Trophoblast cell (in vitro differentiated cells and primary cell): ENCODE results near the gene RABL6.
A peak's percentile ranks its signal among the peaks of the same experiment; 100 is the strongest.

Source experiments
- DNase-seq, 2 donors: peaks; one replicate each; pipeline ENCODE4 v3.0.0-alpha.2; 2016
- H2AFZ ChIP-seq: 2 replicates; pipeline ENCODE4 v1.6.1; 2013; ENCODE audit warnings: low read length, moderate library complexity, mild to moderate bottlenecking; ENCODE audit not compliant: insufficient read depth, poor library complexity
- H2AK5ac ChIP-seq: 2 replicates; pipeline ENCODE4 v1.6.1; 2013; ENCODE audit warnings: mild to moderate bottlenecking, low read length
- H2BK120ac ChIP-seq: 2 replicates; pipeline ENCODE4 v1.6.1; 2013; ENCODE audit warnings: low read length, mild to moderate bottlenecking, moderate library complexity; ENCODE audit not compliant: insufficient read depth, poor library complexity
- H2BK12ac ChIP-seq: 2 replicates; pipeline ENCODE4 v1.6.1; 2013; ENCODE audit warnings: mild to moderate bottlenecking, low read length, moderate library complexity
- H2BK5ac ChIP-seq: 2 replicates; pipeline ENCODE4 v1.6.1; 2013; ENCODE audit warnings: low read length, low read depth, moderate library complexity, mild to moderate bottlenecking; ENCODE audit not compliant: poor library complexity
- H3K14ac ChIP-seq: 2 replicates; pipeline ENCODE4 v1.6.1; 2013; ENCODE audit warnings: mild to moderate bottlenecking, low read length
- H3K18ac ChIP-seq: 2 replicates; pipeline ENCODE4 v1.6.1; 2013; ENCODE audit warnings: mild to moderate bottlenecking, low read length
- H3K23ac ChIP-seq: 2 replicates; pipeline ENCODE4 v1.6.1; 2013; ENCODE audit warnings: low read length
- H3K27ac ChIP-seq: 2 replicates; pipeline ENCODE4 v1.5.1; 2013; ENCODE audit warnings: low read depth, mild to moderate bottlenecking, inconsistent platforms, low read length, moderate library complexity
- H3K27me3 ChIP-seq: 2 replicates; pipeline ENCODE4 v1.6.1; 2013; ENCODE audit warnings: inconsistent platforms, mild to moderate bottlenecking, low read length, moderate library complexity; ENCODE audit not compliant: insufficient read depth
- H3K36me3 ChIP-seq, 2 experiments: 1 replicate in 1 of 2; 2 replicates in 1 of 2; pipeline ENCODE4 v1.6.1; 2013; ENCODE audit warnings: low read length in 2 of 2, mild to moderate bottlenecking in 2 of 2, moderate library complexity in 1 of 2; ENCODE audit not compliant: insufficient read depth in 2 of 2, control insufficient read depth in 1 of 2
- H3K4ac ChIP-seq: 2 replicates; pipeline ENCODE4 v1.6.1; 2013; ENCODE audit warnings: low read depth, mild to moderate bottlenecking, low read length, moderate library complexity
- H3K4me1 ChIP-seq, 2 experiments: 1 replicate in 1 of 2; 2 replicates in 1 of 2; pipeline ENCODE4 v1.6.1; 2013; ENCODE audit warnings: low read length in 2 of 2, mild to moderate bottlenecking in 2 of 2, moderate library complexity in 1 of 2; ENCODE audit not compliant: insufficient read depth in 2 of 2, control insufficient read depth in 1 of 2
- H3K4me2 ChIP-seq: 2 replicates; pipeline ENCODE4 v1.6.1; 2013; ENCODE audit warnings: inconsistent platforms, mild to moderate bottlenecking, low read length, moderate library complexity
- H3K4me3 ChIP-seq: 2 replicates; pipeline ENCODE4 v1.5.1; 2013; ENCODE audit warnings: mild to moderate bottlenecking, low read depth, low read length, inconsistent platforms
- H3K79me1 ChIP-seq: one replicate; pipeline ENCODE4 v1.6.1; 2013; ENCODE audit warnings: low read length
- H3K79me2 ChIP-seq: 2 replicates; pipeline ENCODE4 v1.6.1; 2013; ENCODE audit warnings: low read length, mild to moderate bottlenecking; ENCODE audit not compliant: control insufficient read depth, insufficient read depth, poor library complexity
- H3K9ac ChIP-seq: 2 replicates; pipeline ENCODE4 v1.6.1; 2013; ENCODE audit warnings: mild to moderate bottlenecking, low read length
- H3K9me3 ChIP-seq: 2 replicates; pipeline ENCODE4 v1.6.1; 2013; ENCODE audit warnings: low read depth, mild to moderate bottlenecking, control low read depth, inconsistent platforms, low read length; ENCODE audit not compliant: insufficient read depth
- H4K12ac ChIP-seq: 2 replicates; pipeline ENCODE4 v1.6.1; 2013; ENCODE audit warnings: low read depth, mild to moderate bottlenecking, low read length, moderate library complexity
- H4K8ac ChIP-seq: 2 replicates; pipeline ENCODE4 v1.6.1; 2013; ENCODE audit warnings: low read depth, mild to moderate bottlenecking, low read length, moderate library complexity
- H4K91ac ChIP-seq: one replicate; pipeline ENCODE4 v1.6.1; 2013; ENCODE audit warnings: low read depth, mild to moderate bottlenecking, low read length, moderate library complexity
- WGBS: extraction: QIAGEN DNeasy Blood & Tissue Kit; methylation state at CpG from one replicate; pipeline ENCODE4 v1.1.7; 2013; ENCODE audit warnings: missing lambda C conversion rate; ENCODE audit not compliant: insufficient read length, insufficient coverage; ENCODE audit errors: extremely low coverage; 5-methylcytosine and 5-hydroxymethylcytosine counted together

Gene RABL6

DNA sequence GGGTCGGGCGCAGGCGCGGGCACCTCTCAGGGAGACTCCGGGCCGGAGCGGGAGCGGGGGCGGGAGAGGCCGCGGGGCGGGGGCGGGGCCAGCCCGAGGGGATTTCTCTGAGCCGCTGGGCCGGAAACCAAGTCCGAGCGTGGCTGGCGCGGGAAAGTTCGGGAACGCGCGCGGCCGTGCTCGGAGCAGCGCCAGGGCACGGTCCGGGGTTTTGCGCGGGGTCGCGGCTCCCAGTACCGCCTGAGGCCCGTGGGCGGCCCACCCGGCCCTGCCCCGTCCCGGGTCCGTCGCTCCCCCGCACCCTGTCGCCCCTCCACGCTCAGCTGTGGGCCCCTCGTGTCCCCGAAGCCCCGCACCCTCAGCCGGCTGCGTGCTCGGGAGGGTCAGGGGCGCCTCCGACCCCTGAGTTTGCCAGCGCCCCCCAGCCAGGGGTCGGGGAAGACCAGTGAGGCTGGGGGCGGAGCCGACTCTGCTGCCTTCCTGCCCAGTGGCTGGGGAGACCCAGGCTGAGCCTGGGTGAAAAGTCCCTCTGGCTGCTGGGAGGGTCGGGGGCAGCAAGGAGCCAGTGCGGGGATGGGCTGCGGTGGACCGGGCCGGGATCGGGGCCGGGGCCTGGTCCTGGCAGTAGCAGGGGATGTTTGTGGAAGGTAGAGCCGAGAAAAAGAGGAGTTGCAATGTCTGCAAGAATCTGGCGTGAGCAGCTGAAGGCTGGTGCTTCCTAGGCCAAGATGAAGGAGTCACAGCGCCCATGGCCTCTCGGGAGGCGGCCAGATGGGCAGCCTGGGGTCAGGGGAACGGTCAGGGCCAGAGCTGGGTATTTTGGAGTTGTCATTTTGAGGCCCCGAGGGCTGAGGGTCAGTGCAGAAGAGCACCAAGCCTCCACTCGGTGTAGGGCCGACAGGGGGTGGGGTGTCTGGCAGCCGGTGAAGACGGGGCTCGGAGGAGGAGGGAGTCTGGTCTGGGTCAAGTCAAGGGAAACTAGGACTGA lies 79.2 kb downstream of the RABL6 start:
- Histone ChIP-seq H4K91ac (peak overlapping the region; percentile 68), H3K18ac (peak overlapping the region; percentile 76), H3K9ac (peak overlapping the region; percentile 88), H4K12ac (peak overlapping the region; percentile 82), H3K4me3 (peak overlapping the region; percentile 95), H3K36me3 (peaks cover 13 to 18% of the 10 kb centered on the region in 2 experiments), H3K4me2 (peak overlapping the region; percentile 82), H4K8ac (peak overlapping the region; percentile 80), H2AFZ (peak overlapping the region; percentile 61), H3K27me3 (no peaks in the 10 kb centered on the region), H3K9me3 (peaks cover 5% of the 10 kb centered on the region), H2BK120ac (peak overlapping the region; percentile 60), H3K14ac (peak overlapping the region; percentile 54), H3K79me1 (peaks cover 10% of the 10 kb centered on the region), H3K79me2 (peaks cover 9% of the 10 kb centered on the region), H2AK5ac (peak overlapping the region; percentile 59), H3K23ac (no peak overlapping the region), H3K27ac (peak overlapping the region; percentile 60), H2BK5ac (peak overlapping the region; percentile 51), H3K4me1 (peaks cover 13 to 15% of the 10 kb centered on the region in 2 experiments), H3K4ac (peak overlapping the region; percentile 95), H2BK12ac (no peak overlapping the region)
- WGBS = no CpG with 5 or more reads among the region's 76 CpGs
- DNase-seq = peak in 1 of 2 donors; percentile 22

- DNase-seq = no peak
- Histone ChIP-seq H3K36me3 (peaks cover 13 to 21% of the 10 kb centered on the region in 2 experiments), H3K14ac (no peak overlapping the region), H4K12ac (no peak overlapping the region), H3K9ac (no peak overlapping the region), H4K91ac (no peak overlapping the region), H2AFZ (no peak overlapping the region), H3K79me1 (peaks cover 10% of the 10 kb centered on the region), H2BK120ac (no peak overlapping the region), H3K4me1 (peaks cover 4 to 8% of the 10 kb centered on the region in 2 experiments), H3K79me2 (peaks cover 9% of the 10 kb centered on the region), H4K8ac (no peak overlapping the region), H3K9me3 (peaks cover 2% of the 10 kb centered on the region), H3K18ac (no peak overlapping the region), H3K23ac (no peak overlapping the region), H3K4me3 (no peak overlapping the region), H2BK5ac (no peak overlapping the region), H3K4ac (peak overlapping the region; percentile 61), H3K27me3 (no peaks in the 10 kb centered on the region), H3K27ac (no peak overlapping the region), H3K4me2 (no peak overlapping the region), H2BK12ac (no peak overlapping the region), H2AK5ac (no peak overlapping the region)
- WGBS = no CpG with 5 or more reads among the region's 8 CpGs
Observed at GRCh38 chr9:136888454-136888853, 80.7 kb downstream of the RABL6 start.

DNA sequence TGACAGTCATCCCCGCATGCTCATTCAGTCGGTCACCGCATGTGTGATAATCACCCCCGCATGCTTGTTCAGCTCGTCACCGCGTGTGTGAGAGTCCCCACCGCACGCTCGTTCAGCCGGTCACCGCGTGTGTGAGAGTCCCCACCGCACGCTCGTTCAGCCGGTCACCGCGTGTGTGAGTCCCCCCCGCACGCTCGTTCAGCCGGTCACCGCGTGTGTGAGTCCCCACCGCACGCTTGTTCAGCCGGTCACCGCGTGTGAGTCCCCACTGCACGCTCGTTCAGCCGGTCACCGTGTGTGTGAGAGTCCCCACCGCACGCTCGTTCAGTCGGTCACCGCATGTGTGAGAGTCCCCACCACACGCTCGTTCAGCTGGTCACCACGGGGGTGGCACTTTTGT lies 82.1 kb downstream of the RABL6 start:
- peaks cover 10% of the 10 kb centered on the region for H3K79me1 ChIP-seq
- no peak overlapping the region for H3K4me2 ChIP-seq
- H2AK5ac ChIP-seq = no peak overlapping the region
- H2BK5ac ChIP-seq = no peak overlapping the region
- no peak overlapping the region for H3K23ac ChIP-seq
- no peak overlapping the region for H2BK12ac ChIP-seq
- peaks cover 4 to 8% of the 10 kb centered on the region in 2 experiments for H3K4me1 ChIP-seq
- H3K27ac ChIP-seq = no peak overlapping the region
- H3K4ac ChIP-seq = peak overlapping the region; percentile 53
- no peak overlapping the region for H4K91ac ChIP-seq
- H2BK120ac ChIP-seq = no peak overlapping the region
- H3K9ac ChIP-seq = no peak overlapping the region
- H3K4me3 ChIP-seq = peak overlapping the region; percentile 4
- no peak overlapping the region for H4K8ac ChIP-seq
- H4K12ac ChIP-seq = no peak overlapping the region
- peaks cover 9% of the 10 kb centered on the region for H3K79me2 ChIP-seq
- H3K27me3 ChIP-seq = no peaks in the 10 kb centered on the region
- peaks cover 16 to 21% of the 10 kb centered on the region in 2 experiments for H3K36me3 ChIP-seq
- H2AFZ ChIP-seq = no peak overlapping the region
- peaks cover 2% of the 10 kb centered on the region for H3K9me3 ChIP-seq
- H3K14ac ChIP-seq = no peak overlapping the region
- no peak overlapping the region for H3K18ac ChIP-seq
- no peak for DNase-seq
- WGBS = no CpG with 5 or more reads among the region's 42 CpGs

DNA sequence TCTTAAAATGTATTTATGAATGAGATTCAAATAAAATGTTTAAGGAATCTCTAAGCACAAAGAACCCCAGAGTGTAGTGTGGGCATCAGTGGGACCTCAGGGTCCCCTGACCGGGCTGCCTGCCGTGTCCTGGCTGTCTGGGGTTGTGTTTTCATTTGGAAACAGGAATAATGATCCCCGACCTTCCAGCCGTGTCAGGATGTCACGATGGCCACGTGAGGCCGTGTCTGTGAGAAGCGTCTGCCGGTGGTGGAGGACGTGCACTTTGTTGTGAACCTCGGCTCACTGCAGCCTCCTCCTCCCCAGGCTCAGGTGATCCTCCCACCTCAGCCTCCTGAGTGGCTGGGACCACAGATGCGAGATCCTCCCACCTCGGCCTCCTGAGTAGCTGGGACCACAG lies 82.9 kb downstream of the RABL6 start:
- no peak for DNase-seq
- H3K79me1 ChIP-seq = peaks cover 10% of the 10 kb centered on the region
- H4K8ac ChIP-seq = no peak overlapping the region
- H2AK5ac ChIP-seq = no peak overlapping the region
- no peak overlapping the region for H3K18ac ChIP-seq
- peak overlapping the region; percentile 24 for H3K4ac ChIP-seq
- H3K4me3 ChIP-seq = no peak overlapping the region
- no peak overlapping the region for H3K14ac ChIP-seq
- no peak overlapping the region for H4K12ac ChIP-seq
- peaks cover 4 to 5% of the 10 kb centered on the region in 2 experiments for H3K4me1 ChIP-seq
- peaks cover 9% of the 10 kb centered on the region for H3K79me2 ChIP-seq
- H3K4me2 ChIP-seq = no peak overlapping the region
- WGBS = no CpG with 5 or more reads among the region's 13 CpGs
- no peak overlapping the region for H3K27ac ChIP-seq
- H3K23ac ChIP-seq = no peak overlapping the region
- no peaks in the 10 kb centered on the region for H3K27me3 ChIP-seq
- no peak overlapping the region for H3K9ac ChIP-seq
- H2AFZ ChIP-seq = no peak overlapping the region
- H4K91ac ChIP-seq = no peak overlapping the region
- H2BK12ac ChIP-seq = no peak overlapping the region
- H3K36me3 ChIP-seq = peaks cover 20 to 24% of the 10 kb centered on the region in 2 experiments
- no peak overlapping the region for H2BK5ac ChIP-seq
- H2BK120ac ChIP-seq = no peak overlapping the region
- H3K9me3 ChIP-seq = peaks cover 2% of the 10 kb centered on the region
